ENCODE results near the gene TEX52.

The TEX52 gene

DNA sequence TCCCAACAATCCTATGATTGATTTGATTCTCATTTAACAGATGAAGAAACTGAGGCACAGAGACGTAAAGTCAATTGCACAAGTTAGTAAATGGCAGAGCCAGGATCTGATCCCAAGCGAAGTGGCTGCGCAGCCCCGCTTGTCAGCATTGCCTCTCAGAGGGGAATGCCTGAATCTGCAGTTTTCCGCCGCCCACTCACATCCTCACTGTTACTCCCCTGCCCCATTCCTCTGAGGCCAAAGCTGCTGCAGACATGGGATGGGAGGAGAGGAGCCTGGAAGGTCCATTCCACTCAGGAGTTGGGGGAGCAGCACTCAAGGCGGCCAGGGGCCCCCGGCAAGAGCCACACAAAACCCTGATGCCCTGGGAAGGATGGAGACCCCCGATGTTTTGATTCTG lies 23.0 kb downstream of the TEX52 start:
- DNase-seq (ENCODE audit: low read depth in 4 of 4, low spot score in 1 of 4) = no peak

DNA sequence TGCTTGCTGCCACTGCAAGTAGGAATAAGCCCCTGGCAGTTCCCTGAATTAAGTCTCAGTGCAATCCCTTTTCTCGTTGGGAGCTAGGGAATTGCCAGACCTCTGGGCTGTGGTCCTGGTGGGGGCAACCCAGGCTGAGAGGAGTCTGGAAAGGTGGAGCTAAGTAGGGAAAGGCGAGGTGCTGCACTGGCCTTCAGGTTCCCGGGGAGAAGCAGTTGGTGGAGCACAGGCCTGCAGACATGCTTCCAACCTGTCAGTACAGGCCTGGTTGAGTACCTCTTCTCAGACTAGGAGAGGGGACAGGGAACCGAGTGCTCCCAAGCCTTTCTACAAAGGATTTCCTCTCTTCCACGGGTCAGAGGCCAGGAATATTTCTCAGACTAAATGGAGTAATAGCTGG lies 23.5 kb downstream of the TEX52 start:
- DNase-seq (ENCODE audit: low read depth in 4 of 4, low spot score in 1 of 4) = no peak

DNA sequence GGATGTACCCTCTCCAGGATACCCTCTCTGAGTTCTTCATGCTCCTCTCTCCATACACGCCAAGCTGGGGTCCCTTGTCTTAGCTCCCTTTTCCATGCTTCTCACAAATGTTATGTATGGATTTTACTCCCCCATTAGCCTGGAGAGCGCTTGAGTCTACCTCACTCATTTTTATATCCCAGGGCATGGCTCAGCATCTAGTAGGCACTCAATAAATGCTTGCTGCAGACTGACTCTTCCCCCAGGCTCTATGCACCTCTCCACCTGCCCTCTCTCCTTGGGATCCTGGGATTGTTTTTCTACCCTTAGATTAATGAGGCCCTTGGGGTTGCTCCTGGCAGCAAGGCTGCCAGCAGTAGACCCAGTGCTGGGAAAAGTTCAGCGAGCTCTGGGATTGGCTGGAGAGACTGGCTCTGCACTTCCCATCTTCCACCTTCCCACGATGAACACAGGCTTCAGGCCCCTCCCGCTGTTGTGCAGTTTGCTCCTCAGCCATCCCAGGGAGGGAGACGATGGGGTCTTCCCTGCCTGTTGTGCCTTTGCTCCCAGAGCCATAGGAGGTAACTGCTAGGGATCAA lies 24.2 kb downstream of the TEX52 start:
- DNase-seq (ENCODE audit: low read depth in 4 of 4, low spot score in 1 of 4) = no peak

DNA sequence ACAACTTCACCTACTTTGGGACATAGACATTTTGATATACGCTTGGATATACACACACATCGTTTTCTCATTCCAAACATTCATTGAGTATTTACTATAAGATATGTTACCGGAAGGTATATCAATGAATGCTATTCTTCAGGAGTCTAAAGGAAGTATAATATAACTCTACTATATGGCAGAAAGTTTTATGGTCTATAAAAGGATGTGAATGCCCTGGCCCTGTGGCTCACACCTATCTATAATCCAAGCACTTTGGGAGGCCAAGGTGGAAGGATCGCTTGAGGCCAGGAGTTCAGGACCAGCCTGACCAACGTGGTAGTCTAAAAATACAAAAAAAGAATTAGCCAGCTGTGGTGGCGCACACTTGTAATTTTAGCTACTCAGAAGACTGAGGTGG lies 27.6 kb downstream of the TEX52 start:
- DNase-seq (ENCODE audit: low read depth in 4 of 4, low spot score in 1 of 4) = no peak

DNA sequence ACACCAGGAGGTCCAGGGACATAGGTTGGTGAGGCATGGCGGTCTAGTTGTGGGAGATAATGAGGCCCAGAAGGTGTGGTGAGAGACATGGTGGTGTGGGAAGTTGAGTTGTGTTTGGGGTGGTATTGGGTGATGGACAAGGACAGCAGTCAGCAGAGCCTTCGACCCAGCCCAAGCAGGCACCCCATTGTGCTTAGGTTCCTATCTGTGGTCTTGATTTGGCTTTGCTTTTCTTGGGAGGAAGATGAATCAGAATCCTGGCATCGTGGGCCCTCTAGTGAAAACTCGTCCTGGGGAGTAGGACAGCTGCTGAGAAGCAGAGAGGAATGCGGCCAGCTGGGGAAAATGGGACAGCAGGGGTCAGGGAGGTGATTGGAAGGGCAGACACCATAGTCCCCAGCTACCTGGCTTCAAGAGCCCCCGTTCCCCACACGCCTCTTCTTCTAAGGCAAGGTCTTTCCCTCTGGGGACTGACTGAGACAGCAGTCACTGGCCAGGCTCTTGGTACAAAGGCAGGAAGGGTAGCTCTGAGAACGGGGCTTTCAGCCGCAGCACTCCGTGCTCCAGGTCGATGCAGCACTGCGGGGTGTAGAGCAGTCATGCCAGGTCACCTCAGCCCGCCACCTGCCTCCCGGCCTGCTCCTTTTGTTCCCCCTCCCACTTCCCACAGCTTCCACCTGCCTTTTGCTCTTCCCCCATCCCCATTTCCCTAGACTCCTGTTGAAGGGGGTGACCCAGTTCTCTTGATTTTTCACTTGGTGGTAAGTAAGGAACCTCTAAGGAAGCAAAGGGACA lies 29.9 kb downstream of the TEX52 start:
- DNase-seq (ENCODE audit: low read depth in 4 of 4, low spot score in 1 of 4) = no peak

DNA sequence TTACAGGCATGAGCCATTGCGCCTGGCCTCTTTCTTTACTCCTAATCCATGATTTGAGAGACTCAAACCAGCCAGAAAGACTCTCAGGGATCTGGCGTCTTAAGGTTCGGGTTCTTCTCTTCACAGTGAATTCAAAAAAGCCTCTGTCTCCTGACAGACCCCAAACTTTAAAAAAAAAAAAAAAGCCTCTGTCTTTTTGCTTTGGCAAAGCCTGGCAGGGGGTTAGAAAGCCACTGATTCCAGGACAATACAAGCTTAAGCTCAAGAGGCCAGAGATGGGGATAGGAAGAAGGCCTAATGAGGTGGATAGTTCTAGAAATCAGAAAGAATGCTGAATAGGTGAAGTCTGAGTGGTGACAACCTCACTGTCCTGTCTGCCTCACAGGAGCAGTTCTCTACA lies 30.8 kb downstream of the TEX52 start:
- no peak for DNase-seq (ENCODE audit: low read depth in 4 of 4, low spot score in 1 of 4)

DNA sequence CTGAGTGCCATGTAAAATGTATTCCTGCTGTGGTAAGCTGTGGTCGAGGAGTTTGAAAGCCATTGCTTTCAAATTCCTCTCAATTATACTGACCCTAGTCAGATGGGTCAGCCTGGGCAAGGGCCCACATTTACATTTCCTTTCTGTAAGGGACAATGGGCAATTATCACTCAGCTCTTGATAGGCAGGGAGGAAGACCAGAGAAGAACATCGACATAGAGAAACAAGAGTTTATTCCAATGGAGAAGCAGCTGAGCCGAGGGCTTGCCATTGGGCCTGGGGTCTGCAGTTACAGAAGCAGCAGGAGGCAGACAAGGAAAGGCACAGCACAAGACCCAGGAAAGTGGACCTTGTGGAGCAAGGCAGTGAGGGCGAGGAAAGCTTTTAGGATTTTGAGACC lies 31.7 kb downstream of the TEX52 start:
- no peak for DNase-seq (ENCODE audit: low read depth in 4 of 4, low spot score in 1 of 4)

DNA sequence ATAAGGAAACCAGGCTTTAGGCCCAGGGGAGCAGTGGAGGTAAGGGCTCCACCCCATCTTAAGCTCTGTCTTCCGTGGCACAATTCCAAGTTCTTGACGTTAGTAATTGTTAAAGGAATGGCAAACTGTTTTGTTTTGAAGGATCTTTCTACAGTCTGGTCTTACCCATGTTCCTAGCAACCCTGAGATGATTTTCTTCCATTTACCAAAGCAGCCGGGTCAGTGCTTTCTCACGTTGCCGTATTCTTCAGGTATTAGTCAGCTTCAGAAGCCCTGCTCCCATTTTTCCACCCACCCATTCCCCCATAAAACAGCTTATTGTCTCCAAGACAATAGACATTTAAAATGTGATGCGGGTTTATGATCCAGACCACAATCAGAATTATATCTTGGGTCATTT lies 32.3 kb downstream of the TEX52 start:
- DNase-seq (ENCODE audit: low read depth in 4 of 4, low spot score in 1 of 4) = no peak

DNA sequence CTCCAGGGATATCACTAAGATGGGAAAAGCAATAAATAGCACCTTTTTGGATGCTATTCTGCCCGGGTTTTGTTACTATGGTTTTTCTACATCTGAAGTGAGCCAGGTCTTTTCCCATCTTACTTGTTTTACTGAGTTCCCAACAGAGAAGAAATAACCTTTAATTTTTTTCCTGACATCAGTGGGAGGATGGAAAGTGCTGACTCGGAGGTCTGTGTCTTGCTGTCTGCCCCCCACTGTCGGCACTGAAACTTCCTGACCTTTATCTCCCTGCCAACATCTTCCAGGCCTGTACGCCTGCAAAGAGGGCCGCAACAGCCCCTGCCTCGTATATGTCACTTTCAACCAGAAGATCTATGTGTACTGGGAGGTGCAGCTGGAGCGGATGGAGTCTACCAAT lies 33.4 kb downstream of the TEX52 start:
- no peak for DNase-seq (ENCODE audit: low read depth in 4 of 4, low spot score in 1 of 4)

DNA sequence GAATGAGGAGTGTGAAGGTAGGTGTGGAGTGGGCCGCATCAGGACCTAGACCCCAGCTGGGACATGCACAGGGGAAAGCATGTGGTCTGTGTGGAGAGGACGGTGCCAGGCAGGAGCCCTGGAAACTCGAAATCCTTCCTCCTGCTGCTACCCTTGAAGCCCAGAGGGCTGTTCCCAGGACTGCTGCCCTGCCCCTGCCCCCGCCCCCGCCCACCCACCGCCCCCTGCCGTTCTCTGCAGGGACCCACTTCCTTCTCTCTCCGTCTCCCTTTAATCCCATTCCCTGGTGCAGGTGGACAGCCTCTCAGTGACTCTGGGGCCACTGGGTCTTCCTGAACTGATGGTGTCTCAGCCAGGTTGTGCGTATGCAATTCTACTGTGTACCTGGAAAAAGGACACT lies 36.4 kb downstream of the TEX52 start:
- no peak for DNase-seq (ENCODE audit: low read depth in 4 of 4, low spot score in 1 of 4)

DNA sequence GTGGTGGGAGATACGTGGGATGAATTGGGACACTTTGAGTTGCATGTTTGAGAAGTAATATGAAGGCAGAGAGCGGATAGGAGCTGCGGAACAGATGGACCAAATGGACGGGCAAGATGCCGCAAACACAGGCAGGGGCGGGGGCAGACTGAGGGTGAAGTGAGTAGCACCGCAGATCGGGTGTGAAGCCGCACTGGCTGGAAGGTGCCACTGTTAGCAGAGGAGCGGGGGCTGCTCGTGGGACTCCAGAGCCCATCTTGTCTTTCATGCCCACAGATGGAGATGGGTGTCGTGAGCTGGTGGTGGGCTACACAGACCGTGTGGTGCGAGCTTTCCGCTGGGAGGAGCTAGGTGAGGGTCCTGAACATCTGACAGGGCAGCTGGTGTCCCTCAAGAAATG lies 37.0 kb downstream of the TEX52 start:
- no peak for DNase-seq (ENCODE audit: low read depth in 4 of 4, low spot score in 1 of 4)

DNA sequence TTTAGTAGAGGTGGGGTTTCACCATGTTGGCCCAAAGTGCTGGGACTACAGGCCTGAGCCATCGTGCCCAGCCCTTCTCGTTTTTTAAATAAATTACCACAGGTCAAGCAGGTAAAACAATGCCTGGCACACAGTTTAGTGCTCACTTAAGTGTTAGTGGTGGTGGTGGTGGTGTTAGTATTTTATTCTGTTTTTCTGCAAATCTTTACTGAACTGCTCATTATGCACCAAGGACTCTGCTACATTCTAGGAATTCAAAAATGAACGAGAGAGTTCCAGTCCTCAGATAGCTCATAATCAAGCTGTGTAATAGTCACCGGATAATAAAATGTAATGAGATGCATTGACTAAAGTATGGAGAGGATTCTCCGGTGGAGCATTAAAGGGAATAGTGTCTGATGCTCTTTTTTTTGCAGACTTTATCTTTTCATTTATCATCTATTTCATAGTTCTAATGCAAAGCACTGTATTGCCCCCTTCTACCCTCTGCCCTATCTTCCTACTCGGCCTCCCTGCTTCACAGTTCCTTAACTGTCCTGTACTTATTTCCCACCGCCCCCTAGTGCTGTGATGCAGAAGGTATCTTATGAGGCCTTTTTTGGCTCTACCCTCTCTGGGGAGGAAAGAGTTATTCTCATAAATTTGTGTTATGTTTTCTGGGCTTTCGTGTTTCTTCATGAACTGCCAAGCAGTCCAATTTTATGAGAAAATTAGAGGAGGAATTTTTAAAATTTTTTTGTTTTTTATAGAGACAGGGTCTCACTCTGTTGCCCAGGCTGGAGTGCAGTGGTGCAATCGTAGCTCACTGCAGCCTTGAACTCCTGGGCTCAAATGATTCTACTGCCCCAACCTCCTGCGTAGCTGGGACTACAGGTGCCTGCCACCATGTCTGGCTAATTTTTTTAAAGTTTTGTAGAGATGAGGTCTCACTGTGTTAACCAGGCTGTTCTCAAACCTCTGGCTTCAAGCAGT lies 43.3 kb downstream of the TEX52 start:
- DNase-seq (ENCODE audit: low read depth in 4 of 4, low spot score in 1 of 4) = peak in 1 of 4 experiments; percentile 40

DNA sequence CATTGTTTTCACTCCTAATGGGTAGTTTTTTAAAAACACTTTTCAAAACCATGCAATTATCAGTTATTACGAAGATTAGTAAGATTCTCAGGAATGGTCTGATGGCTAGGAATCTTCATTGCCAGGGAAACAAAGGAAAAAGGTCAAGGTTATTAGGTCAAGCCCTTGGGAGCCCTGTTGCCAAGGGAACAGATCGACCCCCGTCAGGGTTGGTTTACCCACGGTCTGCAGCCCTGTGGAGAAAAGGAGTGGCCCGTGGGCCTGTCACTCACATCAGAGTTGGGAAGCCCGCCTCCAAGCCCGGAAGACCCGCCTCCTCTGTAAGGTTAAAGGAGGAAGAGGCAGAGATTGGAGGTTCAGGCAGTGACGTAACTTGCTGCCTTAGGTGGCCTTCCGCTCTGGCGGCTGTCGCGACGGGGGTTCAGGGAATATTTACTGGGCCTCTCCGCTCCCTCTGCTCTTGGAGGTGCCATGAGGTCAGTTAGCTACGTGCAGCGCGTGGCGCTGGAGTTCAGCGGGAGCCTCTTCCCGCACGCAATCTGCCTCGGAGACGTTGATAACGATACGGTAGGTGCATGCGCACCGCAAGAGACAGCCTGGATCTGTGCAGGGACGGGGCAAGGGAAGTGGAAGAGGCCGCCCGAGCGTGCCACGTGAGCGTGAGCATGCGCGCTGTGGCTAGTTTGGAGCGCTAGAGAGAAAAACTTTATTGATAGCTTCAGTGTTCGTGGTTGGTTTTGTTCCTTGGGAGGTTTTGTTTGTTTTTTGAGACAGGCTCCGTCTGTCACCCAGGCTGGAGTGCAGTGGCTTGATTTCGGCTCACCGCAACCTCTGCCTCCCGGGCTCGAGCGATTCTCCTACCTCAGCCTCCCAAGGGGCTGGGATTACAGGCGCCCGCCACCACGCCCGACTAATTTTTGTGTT lies 44.3 kb downstream of the TEX52 start, which contains the start of gene ITFG2:
TSS of gene ITFG2 (plus strand) at position 379 of the 924 bp plus-strand sequence. CDS start at position 472, 93 bp downstream.
- DNase-seq (ENCODE audit: low read depth in 4 of 4, low spot score in 1 of 4) = peak; percentile 82 to 96 (median 92)

DNA sequence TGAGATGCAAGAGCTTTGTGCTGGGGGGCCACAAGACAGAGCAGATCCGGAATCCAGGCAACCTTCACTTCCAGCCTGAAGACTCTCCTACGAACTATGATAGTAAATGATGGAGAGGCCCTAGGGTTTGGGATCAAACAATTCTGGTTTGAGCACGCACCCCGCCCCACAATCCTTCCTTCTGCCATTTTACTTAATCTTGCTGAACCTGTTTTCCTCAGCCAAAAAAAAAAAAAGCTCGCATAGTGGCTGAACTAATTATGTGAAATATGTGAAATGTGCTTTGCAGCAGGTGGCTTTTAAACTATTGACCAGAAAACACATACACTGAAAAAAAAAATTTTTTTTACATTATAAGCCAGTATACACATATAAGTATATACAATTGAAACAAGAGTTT lies 45.0 kb downstream of the TEX52 start:
- no peak for DNase-seq (ENCODE audit: low read depth in 4 of 4, low spot score in 1 of 4)

DNA sequence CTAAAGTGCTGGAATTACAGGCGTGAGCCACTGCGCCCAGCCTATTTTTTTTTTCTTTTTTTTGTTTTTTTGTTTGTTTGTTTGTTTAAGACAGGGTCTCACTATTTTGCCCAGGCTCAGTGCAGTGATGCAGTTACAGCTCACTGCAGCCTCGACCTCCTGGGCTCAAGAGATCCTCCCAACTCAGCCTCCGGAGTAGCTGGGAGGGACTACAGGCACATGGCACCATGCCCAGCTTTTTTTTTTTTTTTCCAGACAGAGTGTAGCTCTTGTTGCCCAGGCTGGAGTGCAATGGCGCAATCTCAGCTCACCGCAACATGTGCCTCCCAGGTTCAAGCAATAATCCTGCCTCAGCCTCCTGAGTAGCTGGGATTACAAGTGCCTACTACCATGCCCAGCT lies 50.1 kb downstream of the TEX52 start:
- no peak for DNase-seq (ENCODE audit: low read depth in 4 of 4, low spot score in 1 of 4)

DNA sequence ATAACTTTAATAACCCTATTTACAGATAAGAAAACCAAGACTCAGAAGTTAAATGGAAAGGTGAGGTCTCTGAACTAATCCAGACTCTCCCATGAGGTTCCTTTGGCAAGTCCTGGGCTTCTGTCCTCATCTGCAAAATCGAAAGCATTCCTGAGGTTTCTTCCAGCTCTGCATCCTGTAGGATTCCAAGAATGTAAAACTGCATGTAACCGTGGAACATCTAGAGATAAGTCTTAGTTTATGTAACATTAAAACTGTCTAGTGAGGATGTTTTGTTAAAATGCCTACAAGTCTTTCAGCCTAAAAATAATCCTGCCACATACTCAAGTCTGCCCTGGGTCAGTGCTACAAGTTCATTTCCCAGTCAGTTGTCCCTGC lies 51.7 kb downstream of the TEX52 start:
- DNase-seq (ENCODE audit: low read depth in 4 of 4, low spot score in 1 of 4) = no peak

DNA sequence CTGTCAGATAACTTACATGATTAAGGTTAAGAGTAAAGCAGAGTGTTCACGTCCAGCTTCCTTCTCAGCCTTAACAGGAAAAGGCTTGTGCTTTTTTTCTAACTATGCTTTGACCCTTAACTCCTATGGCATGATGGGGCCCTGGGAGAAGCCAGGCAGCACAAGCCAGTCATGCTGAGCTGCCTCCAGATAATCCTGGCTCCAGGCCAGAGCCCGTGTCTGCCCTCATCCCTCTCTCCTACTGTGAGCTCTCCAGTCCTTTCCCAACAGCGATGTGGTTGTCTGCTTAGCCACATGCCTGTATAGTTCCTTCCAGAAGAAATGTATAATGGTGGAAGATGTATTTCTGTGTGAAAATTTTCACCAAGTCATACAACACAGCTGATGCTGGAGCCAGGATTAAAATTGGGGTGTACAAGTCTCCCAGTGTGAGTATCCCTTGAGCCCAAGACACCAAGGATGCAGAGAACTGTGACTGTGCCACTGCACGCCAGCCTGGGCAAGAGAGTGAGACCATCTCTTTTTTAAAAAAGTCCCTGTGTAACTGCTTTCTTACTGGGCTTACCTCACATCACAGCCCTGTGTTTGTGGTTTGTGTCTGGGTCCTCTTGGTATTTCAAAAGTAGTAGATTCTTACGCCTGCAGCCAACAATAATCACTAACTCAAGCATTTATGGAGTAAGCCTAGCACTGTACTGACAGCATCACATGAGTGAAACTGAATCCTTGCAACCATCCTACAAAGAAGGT lies 52.3 kb downstream of the TEX52 start:
- no peak for DNase-seq (ENCODE audit: low read depth in 4 of 4, low spot score in 1 of 4)

DNA sequence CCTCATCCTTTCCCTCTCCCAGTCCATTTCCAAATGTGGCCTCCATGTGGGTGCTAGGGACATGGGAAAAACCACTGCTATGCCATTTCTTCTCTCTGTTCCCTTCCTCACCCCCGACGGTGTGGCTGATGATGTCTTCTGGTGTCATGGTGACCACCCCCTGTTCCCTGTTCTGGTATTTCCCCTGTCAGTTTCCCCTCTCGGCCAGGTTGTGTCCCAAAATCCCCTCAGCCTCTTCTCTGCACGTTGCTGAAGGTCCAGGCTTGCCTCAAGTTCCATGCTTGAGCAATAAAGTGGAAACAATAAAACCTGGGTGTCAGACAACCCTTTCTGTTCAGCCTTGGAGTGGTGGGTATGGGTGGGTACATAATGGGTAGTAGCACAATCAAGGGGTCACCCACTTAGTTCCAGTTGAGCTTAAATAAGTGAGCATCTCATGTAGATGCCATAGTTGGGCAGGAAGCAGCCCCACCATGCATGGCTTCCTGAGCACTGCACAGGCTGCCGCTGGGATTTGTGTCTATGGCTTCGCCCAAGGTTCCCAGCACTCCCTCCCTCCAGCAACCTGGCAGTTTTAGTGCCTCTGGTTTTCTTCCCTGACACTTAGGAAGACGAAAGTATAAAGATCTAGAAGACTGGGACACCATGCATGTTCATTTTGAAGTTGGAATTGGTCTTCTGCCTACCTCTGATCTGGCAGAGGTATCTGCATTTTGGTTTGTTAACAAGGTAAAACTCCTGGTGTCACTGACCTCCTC lies 53.0 kb downstream of the TEX52 start:
- DNase-seq (ENCODE audit: low read depth in 4 of 4, low spot score in 1 of 4) = no peak

DNA sequence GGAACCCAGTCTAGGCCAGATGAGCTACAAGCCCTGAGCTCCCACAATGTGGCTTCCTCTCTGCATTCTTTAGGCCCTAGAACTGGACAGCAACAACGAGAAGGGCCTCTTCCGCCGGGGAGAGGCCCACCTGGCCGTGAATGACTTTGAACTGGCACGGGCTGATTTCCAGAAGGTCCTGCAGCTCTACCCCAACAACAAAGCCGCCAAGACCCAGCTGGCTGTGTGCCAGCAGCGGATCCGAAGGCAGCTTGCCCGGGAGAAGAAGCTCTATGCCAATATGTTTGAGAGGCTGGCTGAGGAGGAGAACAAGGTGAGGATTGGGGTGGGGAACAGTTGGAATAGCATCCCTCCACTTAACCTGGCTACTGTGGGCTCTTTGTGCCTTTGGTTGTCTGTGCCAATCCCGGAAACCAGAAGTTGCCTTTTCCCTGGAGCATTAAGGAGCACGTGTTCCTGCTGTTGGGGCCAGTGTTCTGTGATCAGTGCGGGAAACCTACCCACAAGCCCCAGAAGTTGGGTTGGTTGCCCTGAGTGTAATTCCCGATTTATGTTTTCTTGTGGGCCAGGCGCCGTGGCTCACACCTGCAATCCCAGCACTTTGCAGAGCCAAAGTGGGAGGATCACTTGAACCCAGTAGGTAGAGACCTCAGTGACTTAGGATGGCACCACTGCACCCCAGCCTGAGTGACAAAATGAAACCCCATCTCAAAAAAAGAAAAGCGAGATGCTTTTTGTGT lies 55.6 kb downstream of the TEX52 start:
- DNase-seq (ENCODE audit: low read depth in 4 of 4, low spot score in 1 of 4) = no peak
